BE2C (cell line): ENCODE data around the gene FBXO17.

ENCODE experiments used
- DNase-seq: peaks from one replicate; pipeline ENCODE4 v3.0.0-alpha.2; 2020
- H3K27me3 ChIP-seq: fragments of 250-450 bp; sonication (Bioruptor Pico); 2 replicates; pipeline ENCODE4 v1.5.1; 2020; ENCODE audit warnings: mild to moderate bottlenecking
- H3K36me3 ChIP-seq: fragments of 250-450 bp; sonication (Bioruptor Pico); 2 replicates; pipeline ENCODE4 v1.5.1; 2020; ENCODE audit warnings: mild to moderate bottlenecking
- H3K4me1 ChIP-seq: fragments of 250-450 bp; sonication (Bioruptor Pico); 2 replicates; pipeline ENCODE4 v1.5.1; 2020
- H3K4me3 ChIP-seq: 2 replicates; pipeline ENCODE4 v1.5.1; 2011; ENCODE audit warnings: low read depth, low read length
- H3K9me3 ChIP-seq: fragments of 250-450 bp; sonication (Bioruptor Pico); 2 replicates; pipeline ENCODE4 v1.5.1; 2020
- CTCF ChIP-seq: IDR thresholded peaks from 2 replicates; pipeline ENCODE4 v1.5.1; 2012; ENCODE audit warnings: mild to moderate bottlenecking, low read depth, low read length

Gene FBXO17

GRCh38 chr19:38910488-38910887 is 65.1 kb downstream of the FBXO17 start:
- Histone ChIP-seq H3K27me3 (no peaks in the 10 kb centered on the region), H3K4me3 (no peak overlapping the region), H3K9me3 (no peaks in the 10 kb centered on the region; the same call in 1 of the 2 replicates), H3K4me1 (no peaks in the 10 kb centered on the region), H3K36me3 (peaks cover 15% of the 10 kb centered on the region)
- no peak for DNase-seq
- TF ChIP-seq CTCF, result no peak

DNA sequence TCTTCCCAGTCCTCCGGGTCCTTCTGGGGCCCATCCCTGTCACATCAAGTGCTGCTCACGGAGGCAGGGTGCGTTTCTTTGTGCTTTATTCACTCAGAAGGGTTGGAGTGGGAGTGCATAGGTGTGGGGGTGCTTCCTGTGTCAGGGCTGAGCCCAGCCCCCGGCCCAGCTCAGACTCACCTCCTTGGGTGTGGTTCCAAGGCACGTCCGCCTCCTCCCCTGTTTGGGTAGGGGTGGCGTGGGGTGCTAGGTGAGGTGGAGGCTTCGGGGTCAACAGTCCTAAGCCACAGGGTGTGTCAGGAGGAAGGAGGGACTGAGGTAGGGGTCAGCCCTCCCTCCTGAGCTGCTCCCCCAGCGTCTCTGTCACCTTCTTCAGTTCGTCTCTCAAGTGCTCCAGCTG is 66.6 kb downstream of the FBXO17 start:
- TF ChIP-seq CTCF, result no peak
- Histone ChIP-seq H3K9me3 (no peaks in the 10 kb centered on the region; the same call in 1 of the 2 replicates), H3K4me1 (no peaks in the 10 kb centered on the region), H3K36me3 (peaks cover 22% of the 10 kb centered on the region), H3K27me3 (no peaks in the 10 kb centered on the region), H3K4me3 (no peak overlapping the region)
- DNase-seq, result no peak

DNA sequence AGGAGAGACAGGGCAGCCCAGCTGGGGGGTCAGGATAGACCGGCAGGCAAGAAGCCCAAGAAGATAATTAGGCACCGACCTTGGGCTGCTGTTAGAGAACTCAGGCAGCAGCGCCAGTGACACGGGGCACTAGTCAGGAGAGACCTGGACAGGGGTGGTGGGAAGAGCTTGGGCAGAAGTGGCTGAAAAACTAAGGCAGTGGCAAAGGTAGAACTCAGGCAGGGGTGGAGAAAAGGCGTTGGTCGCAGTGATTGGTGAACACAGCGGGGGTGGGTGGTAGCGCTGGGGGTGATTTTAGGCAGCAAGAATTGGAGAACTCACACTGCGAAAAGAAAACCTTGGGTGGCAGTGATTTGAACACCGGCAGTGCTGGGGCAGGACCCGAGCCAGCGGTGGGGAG is 67.9 kb downstream of the FBXO17 start:
- Histone ChIP-seq H3K27me3 (no peaks in the 10 kb centered on the region), H3K4me1 (no peaks in the 10 kb centered on the region), H3K36me3 (peaks cover 22% of the 10 kb centered on the region), H3K4me3 (no peak overlapping the region), H3K9me3 (no peaks in the 10 kb centered on the region; the same call in 1 of the 2 replicates)
- DNase-seq, result no peak
- no peak for TF ChIP-seq CTCF

- H3K9me3 ChIP-seq, result no peaks in the 10 kb centered on the region; the same call in 1 of the 2 replicates
- H3K4me3 ChIP-seq, result no peak overlapping the region
- H3K27me3 ChIP-seq, result no peaks in the 10 kb centered on the region
- H3K36me3 ChIP-seq, result peaks cover 22% of the 10 kb centered on the region
- TF ChIP-seq CTCF, result no peak
- no peak for DNase-seq
- H3K4me1 ChIP-seq, result no peaks in the 10 kb centered on the region
Observed at GRCh38 chr19:38907227-38907626, 68.3 kb downstream of the FBXO17 start.

DNA sequence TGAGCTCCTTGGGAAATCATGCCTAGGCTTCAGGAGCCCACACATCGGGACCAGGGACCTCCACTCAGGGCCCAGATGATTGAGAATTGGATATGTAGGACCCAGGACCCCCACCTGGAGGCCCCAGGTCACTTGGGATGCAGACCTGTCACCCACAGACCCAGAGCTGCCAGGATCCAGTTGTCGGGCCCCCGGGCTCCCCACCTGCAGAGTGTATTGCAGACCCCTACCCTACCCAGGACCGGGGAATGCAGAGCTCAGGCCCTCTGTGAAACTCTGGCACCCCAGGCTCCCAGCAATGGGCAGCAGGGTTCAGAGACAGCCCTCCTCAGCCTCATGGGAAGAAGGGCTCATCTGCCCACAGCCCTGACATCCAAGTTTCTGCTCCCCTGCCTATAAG is 69.9 kb downstream of the FBXO17 start:
- TF ChIP-seq CTCF, result no peak
- no peaks in the 10 kb centered on the region for H3K27me3 ChIP-seq
- no peaks in the 10 kb centered on the region for H3K4me1 ChIP-seq
- H3K36me3 ChIP-seq, result peaks cover 22% of the 10 kb centered on the region
- H3K4me3 ChIP-seq, result no peak overlapping the region
- no peaks in the 10 kb centered on the region; the same call in none of the 2 replicates for H3K9me3 ChIP-seq
- no peak for DNase-seq

GRCh38 chr19:38904581-38905539 is 70.7 kb downstream of the FBXO17 start:
- no peak for TF ChIP-seq CTCF
- peaks cover 22% of the 10 kb centered on the region for H3K36me3 ChIP-seq
- no peak overlapping the region for H3K4me3 ChIP-seq
- no peak for DNase-seq
- H3K27me3 ChIP-seq, result no peaks in the 10 kb centered on the region
- no peaks in the 10 kb centered on the region for H3K4me1 ChIP-seq
- no peaks in the 10 kb centered on the region; the same call in none of the 2 replicates for H3K9me3 ChIP-seq
